ENCODE data around the gene HTR7. TPM values are rescaled to one million over a fixed set of nuclear protein-coding genes. Genes with fewer than 3 reads are reported as not detected.

HTR7 gene
- total and polyA plus RNA-seq, 2 of the 4 experiments (the other 2 are of a cell fraction), result 0.43 to 0.72 TPM

DNA sequence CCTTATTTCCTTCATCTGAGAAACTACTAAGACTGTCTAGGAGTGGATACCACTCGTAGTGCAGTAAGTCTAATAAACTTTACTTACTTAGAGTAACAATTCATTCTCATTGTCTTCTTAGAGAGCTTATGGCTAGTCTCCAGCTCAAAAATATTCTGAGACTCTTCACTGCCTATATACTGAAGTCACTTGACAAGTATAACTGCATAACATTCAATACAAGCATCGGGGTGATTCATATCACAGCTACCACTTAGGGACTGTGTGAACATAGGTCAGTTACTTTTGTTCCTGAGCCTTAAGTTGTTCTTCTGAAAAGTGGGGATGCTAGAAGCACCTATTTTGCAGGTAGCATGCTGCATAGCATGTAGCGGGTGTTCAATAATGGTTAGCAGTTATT lies 111.0 kb downstream of the HTR7 start:
- no peak for ATAC-seq (ENCODE audit: low read depth)

More for the DNA sequence above, 111.0 kb downstream of the HTR7 start:
- no peak overlapping the region for H3K9ac ChIP-seq (ENCODE audit: low read depth, low read length)
- no peaks in the 10 kb centered on the region for H3K9me1 ChIP-seq (ENCODE audit: insufficient read depth, low read length)
- H2AK5ac ChIP-seq (ENCODE audit: low read depth, low read length), result no peak overlapping the region
- intact Hi-C loops (cut with micrococcal nuclease), result no loop called here
- no peaks in the 10 kb centered on the region for H3K9me3 ChIP-seq (ENCODE audit: control insufficient read depth, insufficient read depth, low read length)
- BruUV-seq (replicated peaks), result no TSS peak
- H3K4me2 ChIP-seq (ENCODE audit: low read depth, low read length), result no peak overlapping the region
- H3K4me1 ChIP-seq (ENCODE audit: control insufficient read depth, insufficient read depth, low read length), result no peaks in the 10 kb centered on the region
- H2AFZ ChIP-seq (replicated peaks; ENCODE audit: low read length, poor library complexity), result no peak overlapping the region
- ChIA-PET CTCF (interaction anchor here (1.0 to 2.0 kb wide), 2 partner anchors 116 to 119 kb away, joined by 3 to 7 read pairs; no protein-coding TSS in a partner anchor), POLR2A (ENCODE audit: unreplicated experiment) (no interaction called here)
- no peak overlapping the region for H3K56ac ChIP-seq (ENCODE audit: extremely low read depth, insufficient read depth, low read length)
- no peaks in the 10 kb centered on the region for H3K36me3 ChIP-seq (ENCODE audit: control insufficient read depth, insufficient read depth, low read length)
- H4K8ac ChIP-seq (ENCODE audit: low read depth in 2 of 2, low read length in 2 of 2), result no peak overlapping the region
- no peak overlapping the region for H2BK120ac ChIP-seq (ENCODE audit: low read depth, low read length)
- TF ChIP-seq BHLHE40 (IDR thresholded peaks at IDR 0.05; ENCODE audit: low read depth, low read length) (no peak), MAFK (IDR thresholded peaks at IDR 0.05; ENCODE audit: low read depth, low read length) (no peak), RFX5 (IDR thresholded peaks at IDR 0.05; ENCODE audit: low read depth, low read length) (no peak), CHD1 (IDR thresholded peaks at IDR 0.05; ENCODE audit: low read depth, low read length) (no peak), SMC3 (IDR thresholded peaks at IDR 0.05; ENCODE audit: low read depth, low read length) (no peak), RCOR1 (IDR thresholded peaks at IDR 0.05; ENCODE audit: insufficient replicate concordance, low read length) (no peak), NFE2L2 (IDR thresholded peaks at IDR 0.05; ENCODE audit: low read depth, low read length) (no peak), POLR2A (IDR thresholded peaks at IDR 0.05; ENCODE audit: low read depth, low read length) (no peak), FOS (IDR thresholded peaks at IDR 0.05; ENCODE audit: low read depth, low read length) (no peak)
- no peak overlapping the region for H3K4me3 ChIP-seq (ENCODE audit: insufficient read depth, low read depth, low read length)
- H3K18ac ChIP-seq (ENCODE audit: low read depth, low read length), result no peak overlapping the region
- H4K91ac ChIP-seq (ENCODE audit: insufficient read depth, low read depth, low read length), result no peak overlapping the region
- H4K20me1 ChIP-seq (ENCODE audit: insufficient read depth, low read length), result no peaks in the 10 kb centered on the region
- H3K14ac ChIP-seq (replicated peaks; ENCODE audit: low read depth, low read length), result no peak overlapping the region
- H3K27ac ChIP-seq (ENCODE audit: insufficient read depth, low read length), result no peak overlapping the region
- H4K5ac ChIP-seq (ENCODE audit: low read depth, low read length), result no peak overlapping the region
- DNase-seq, result no peak
- 40% methylated on average over 1 of the region's 3 CpGs; no CpG with 5 or more reads in 1 of the 2 experiments for WGBS, 2 experiments (ENCODE audit: extremely low coverage in 2 of 2, insufficient read length in 1 of 2)
- H2BK20ac ChIP-seq (ENCODE audit: low read depth, low read length), result no peak overlapping the region
- H3K27me3 ChIP-seq (ENCODE audit: control insufficient read depth, insufficient read depth, low read length), result no peaks in the 10 kb centered on the region
- H3K23ac ChIP-seq (ENCODE audit: low read depth, low read length), result no peak overlapping the region
- no peaks in the 10 kb centered on the region for H3K79me1 ChIP-seq (ENCODE audit: low read depth in 1 of 2, low read length in 2 of 2)
- no peak overlapping the region for H2BK15ac ChIP-seq (ENCODE audit: low read depth, low read length)
- in situ Hi-C loops (cut with MboI; ENCODE audit: low sequenced_read_pairs), result loop anchor here (5.0 kb wide), 1 partner anchor 120 kb away; no protein-coding TSS in a partner anchor
- dilution Hi-C loops (cut with HindIII; ENCODE audit: low sequenced_read_pairs, unreplicated experiment), result no loop called here
- H2BK5ac ChIP-seq (ENCODE audit: low read depth, low read length, poor library complexity, severe bottlenecking), result no peak overlapping the region
- no peak overlapping the region for H2AK9ac ChIP-seq (replicated peaks; ENCODE audit: low read depth, low read length, poor library complexity)
- no peak overlapping the region for H3K4ac ChIP-seq (ENCODE audit: low read depth, low read length)

Data from IMR-90 (cell line).